Lower leg skin (tissue), 4 donors: Measurements from ENCODE around the gene RFNG. TPM values are rescaled to one million over a fixed set of nuclear protein-coding genes. Genes with fewer than 3 reads are reported as not detected.

ENCODE experiments used
- DNase-seq, 2 donors: peaks; one replicate each; pipeline ENCODE4 v3.0.0-alpha.2; 2019; ENCODE audit warnings: low spot score in 2 of 2
- H3K4me3 ChIP-seq: fragments of 200-600 bp; sonication (generic); 2 replicates; pipeline ENCODE4 v1.5.1; 2017; ENCODE audit warnings: mild to moderate bottlenecking, low read depth; ENCODE audit not compliant: poor library complexity, severe bottlenecking
- CTCF ChIP-seq, 3 donors: fragments of 450-650 bp; IDR thresholded peaks; one replicate each; pipeline ENCODE4 v1.5.1; 2016; ENCODE audit warnings: antibody characterized with exemption in 3 of 3, mild to moderate bottlenecking in 3 of 3, moderate library complexity in 2 of 3
- POLR2A ChIP-seq, 2 donors: fragments of 450-650 bp; IDR thresholded peaks; one replicate each; pipeline ENCODE4 v1.6.1; 2016 to 2017; ENCODE audit warnings: antibody characterized with exemption in 2 of 2, mild to moderate bottlenecking in 1 of 2, moderate library complexity in 1 of 2
- WGBS, 2 donors: methylation state at CpG; one replicate each; pipeline ENCODE4 v1.1.5; 2018; 5-methylcytosine and 5-hydroxymethylcytosine counted together
- intact Hi-C: fragments of 100-400 bp; cut with DNase I; formaldehyde crosslinking; loops from one replicate; pipeline ENCODE4 v1.15.0; 2023; ENCODE audit warnings: low total_unique reads
- total RNA-seq, 4 donors: library from RNA; depleted of rRNA; stranded (reverse); fragments of >200 nt; gene quantifications; one replicate each; pipeline ENCODE4 v1.1.0, GENCODE V29; 2016

Gene RFNG
- total RNA-seq, 4 donors from 2014 or later: 44.8 to 83.7 (median 50.9) TPM

- WGBS, 2 donors: 84% methylated on average over 18 to 21 of the region's 28 CpGs
- H3K4me3 ChIP-seq: no peak overlapping the region
- intact Hi-C loops: no loop called here
- TF ChIP-seq POLR2A (IDR thresholded peaks at IDR 0.05) (no peak), CTCF (IDR thresholded peaks at IDR 0.05) (no peak)
- no peak for DNase-seq
Measured at GRCh38 chr17:82016061-82016874, 35.3 kb downstream of the RFNG start.

- TF ChIP-seq CTCF (IDR thresholded peaks at IDR 0.05) (no peak), POLR2A (IDR thresholded peaks at IDR 0.05) (no peak)
- intact Hi-C loops: no loop called here
- no peak for DNase-seq
- no peak overlapping the region for H3K4me3 ChIP-seq
- WGBS, 2 donors: 73 to 76% methylated on average over 15 to 24 of the region's 24 CpGs
Measured at GRCh38 chr17:82015311-82015971, 36.2 kb downstream of the RFNG start.

GRCh38 chr17:82014971-82015310 lies 36.7 kb downstream of the RFNG start:
- no peak for DNase-seq
- intact Hi-C loops: no loop called here
- WGBS, 2 donors: 70 to 75% methylated on average over 10 to 12 of the region's 13 CpGs
- H3K4me3 ChIP-seq: no peak overlapping the region
- no peak for TF ChIP-seq POLR2A (IDR thresholded peaks at IDR 0.05)
- no peak for TF ChIP-seq CTCF (IDR thresholded peaks at IDR 0.05)

GRCh38 chr17:82014432-82014831 lies 37.2 kb downstream of the RFNG start:
- intact Hi-C loops: no loop called here
- no peak overlapping the region for H3K4me3 ChIP-seq
- no peak for DNase-seq
- TF ChIP-seq CTCF (IDR thresholded peaks at IDR 0.05) (no peak), POLR2A (IDR thresholded peaks at IDR 0.05) (no peak)
- WGBS, 2 donors: 39 to 49% methylated on average over 14 to 23 of the region's 23 CpGs

GRCh38 chr17:82013772-82014321 lies 37.8 kb downstream of the RFNG start:
- H3K4me3 ChIP-seq: no peak overlapping the region
- no peak for DNase-seq
- TF ChIP-seq POLR2A (IDR thresholded peaks at IDR 0.05) (no peak), CTCF (IDR thresholded peaks at IDR 0.05) (no peak)
- 75 to 77% methylated on average over 16 of the region's 16 CpGs for WGBS, 2 donors
- intact Hi-C loops: no loop called here
